H7 (cell line): ENCODE data around the gene SRSF7. TPM values are rescaled to one million over a fixed set of nuclear protein-coding genes. Genes with fewer than 3 reads are reported as not detected.
"Not testable (repeated sequence)": the region's sequence is repeated elsewhere in the genome, so short reads cannot be mapped to it uniquely, and the experiment has no call there.

Experiments used
- DNase-seq: peaks from one replicate; pipeline ENCODE4 v3.0.0; 2012
- H3K27me3 ChIP-seq: 2 replicates; pipeline ENCODE4 v1.6.0; 2011; ENCODE audit warnings: mild to moderate bottlenecking, low read length; ENCODE audit not compliant: control insufficient read depth, insufficient read depth
- H3K36me3 ChIP-seq: replicated peaks from 2 replicates; pipeline ENCODE4 v1.5.1; 2011; ENCODE audit warnings: low read length; ENCODE audit not compliant: control insufficient read depth, insufficient read depth
- H3K4me3 ChIP-seq: 2 replicates; pipeline ENCODE4 v1.5.1; 2011; ENCODE audit warnings: low read depth, mild to moderate bottlenecking, control low read depth, low read length, moderate library complexity; ENCODE audit not compliant: insufficient read depth
- total RNA-seq: library from RNA; depleted of rRNA; stranded (reverse); fragments of >200 nt; shearing (Covaris generic); gene quantifications from 2 replicates; pipeline ENCODE4 v1.2.3, GENCODE V29; 2014

The SRSF7 gene
- total RNA-seq, 1 experiment from 2014 or later, result 206 TPM

DNA sequence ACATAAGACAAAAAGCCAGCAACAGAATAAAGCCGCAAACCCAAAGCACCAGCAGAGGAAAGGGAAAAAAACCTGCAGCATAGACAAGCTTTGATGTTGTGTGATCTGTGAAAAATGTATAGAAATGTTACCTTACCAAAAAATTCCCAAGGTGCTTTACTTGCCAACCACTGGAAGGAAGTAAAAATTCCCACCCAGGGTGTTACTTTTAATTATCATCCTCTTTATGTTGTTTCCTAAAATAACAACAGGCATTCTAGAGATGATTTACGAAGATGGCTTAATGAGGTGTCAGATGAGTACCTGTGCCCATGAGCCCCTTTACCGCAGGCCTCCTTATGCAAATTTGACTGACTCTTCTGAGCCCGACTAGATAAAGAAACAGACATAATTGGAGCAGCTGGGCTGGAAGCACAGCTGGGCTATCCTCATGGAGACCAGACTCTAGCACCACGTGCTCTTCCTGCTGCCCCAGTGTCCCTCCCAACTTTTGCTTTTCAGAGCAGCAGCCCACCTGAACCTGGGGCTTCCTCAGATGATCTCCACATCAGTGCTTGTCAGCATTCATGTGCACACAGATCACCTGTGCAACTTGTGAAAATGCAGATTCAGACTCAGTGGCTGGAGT is 41.5 kb downstream of the SRSF7 start:
- no peak overlapping the region for H3K4me3 ChIP-seq
- no peaks in the 10 kb centered on the region for H3K27me3 ChIP-seq
- H3K36me3 ChIP-seq, result no peaks in the 10 kb centered on the region
- DNase-seq, result no peak

DNA sequence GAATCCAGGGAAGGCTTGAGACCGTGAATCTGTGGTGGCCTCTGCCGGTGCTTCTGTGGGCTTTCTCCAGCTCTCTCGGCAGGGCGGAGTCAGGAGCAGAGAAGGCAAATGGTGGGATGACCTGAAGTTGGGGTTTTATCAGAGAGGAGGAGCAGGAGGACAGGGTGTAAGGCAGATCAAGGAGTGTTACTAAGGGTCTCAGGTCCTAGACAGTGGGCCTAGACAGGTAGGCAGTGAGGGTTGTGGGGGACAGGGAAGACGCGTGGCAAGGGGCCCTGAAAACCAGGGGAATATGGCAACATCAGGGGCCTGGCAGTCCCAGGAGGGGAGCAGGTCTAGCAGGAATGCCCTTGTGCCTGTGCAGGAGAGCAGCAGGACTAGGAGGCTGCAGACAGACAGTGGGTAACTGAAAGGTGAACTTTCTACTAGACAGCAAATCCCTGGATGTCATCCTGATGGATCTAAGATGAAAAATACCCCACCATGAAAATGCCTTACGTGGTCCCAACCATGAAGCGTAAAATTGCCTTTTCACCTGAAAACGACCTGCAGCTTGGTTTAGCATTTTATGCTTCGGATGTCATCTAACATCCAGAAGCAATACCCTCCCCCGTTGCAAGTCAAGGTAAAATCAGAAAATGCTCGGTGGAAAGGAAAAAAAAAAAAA is 42.1 kb downstream of the SRSF7 start:
- DNase-seq, result no peak

DNA sequence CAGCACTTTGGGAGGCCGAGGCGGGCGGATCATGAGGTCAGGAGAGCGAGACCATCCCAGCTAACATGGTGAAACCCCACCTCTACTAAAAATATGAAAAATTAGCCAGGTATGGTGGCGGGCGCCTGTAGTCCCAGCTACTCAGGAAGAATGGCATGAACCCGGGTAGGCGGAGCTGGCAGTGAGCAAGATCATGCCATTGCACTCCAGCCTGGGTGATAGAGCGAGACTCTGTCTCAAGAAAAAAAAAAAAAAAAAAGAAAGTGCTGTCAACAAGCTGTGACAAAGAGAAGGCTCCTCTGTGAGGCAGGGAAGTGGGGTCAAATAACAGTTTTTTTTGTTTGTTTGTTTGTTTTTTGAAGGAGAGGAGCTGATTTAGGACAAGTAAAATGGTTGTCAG is 42.7 kb downstream of the SRSF7 start:
- not testable (repeated sequence) for H3K4me3 ChIP-seq, DNase-seq, H3K27me3 ChIP-seq, H3K36me3 ChIP-seq

More for the DNA sequence above, 42.1 kb downstream of the SRSF7 start:
- Histone ChIP-seq H3K4me3 (no peak overlapping the region), H3K36me3 (no peaks in the 10 kb centered on the region), H3K27me3 (no peaks in the 10 kb centered on the region)

DNA sequence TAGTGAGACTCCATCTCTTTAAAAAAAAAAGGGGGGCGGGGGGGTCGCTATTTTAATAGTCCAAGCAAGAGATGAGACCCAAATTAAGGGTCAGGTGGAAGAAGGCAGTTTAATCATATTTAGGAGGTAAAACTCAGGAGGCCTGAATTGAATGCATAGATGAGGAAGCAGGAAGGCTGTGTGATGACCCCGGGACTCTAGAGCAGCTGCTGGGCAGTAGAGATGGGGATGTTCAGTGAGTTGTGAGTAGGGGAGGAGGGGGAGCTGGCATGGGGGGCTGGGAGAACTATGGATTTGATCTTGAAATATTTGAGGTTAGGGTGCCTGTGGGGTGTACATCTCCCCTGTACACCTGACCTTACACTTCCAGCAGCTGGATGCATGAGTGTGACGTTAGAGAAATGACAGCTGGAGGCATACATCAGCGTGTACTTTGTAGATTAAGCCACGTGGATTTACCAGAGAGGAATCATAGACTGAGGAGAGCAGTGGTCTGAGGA is 44.3 kb downstream of the SRSF7 start:
- Histone ChIP-seq H3K36me3 (no peaks in the 10 kb centered on the region), H3K4me3 (no peak overlapping the region)
- DNase-seq, result no peak

DNA sequence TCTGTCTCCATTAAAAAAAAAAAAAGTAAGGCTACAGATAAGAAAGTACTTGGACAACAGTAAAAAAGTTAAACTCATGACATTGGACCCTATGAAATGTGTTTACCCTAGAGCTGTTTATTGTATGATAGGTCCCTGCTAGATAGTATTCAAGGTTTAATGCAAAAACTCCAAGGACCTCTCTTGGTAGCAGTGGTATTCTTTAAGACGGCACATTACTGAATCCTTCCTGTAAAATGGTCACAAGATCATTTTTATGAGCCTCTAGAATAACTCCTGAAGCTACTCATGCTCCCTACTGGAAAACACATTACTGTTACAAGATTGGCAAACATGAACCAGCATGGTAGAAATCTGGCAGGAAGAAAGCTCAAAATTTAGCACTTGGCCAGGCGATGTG is 46.5 kb downstream of the SRSF7 start:
- H3K36me3 ChIP-seq, result no peaks in the 10 kb centered on the region
- no peaks in the 10 kb centered on the region for H3K27me3 ChIP-seq
- no peak overlapping the region for H3K4me3 ChIP-seq
- no peak for DNase-seq

More for the DNA sequence above, 44.3 kb downstream of the SRSF7 start:
- H3K27me3 ChIP-seq, result no peaks in the 10 kb centered on the region

DNA sequence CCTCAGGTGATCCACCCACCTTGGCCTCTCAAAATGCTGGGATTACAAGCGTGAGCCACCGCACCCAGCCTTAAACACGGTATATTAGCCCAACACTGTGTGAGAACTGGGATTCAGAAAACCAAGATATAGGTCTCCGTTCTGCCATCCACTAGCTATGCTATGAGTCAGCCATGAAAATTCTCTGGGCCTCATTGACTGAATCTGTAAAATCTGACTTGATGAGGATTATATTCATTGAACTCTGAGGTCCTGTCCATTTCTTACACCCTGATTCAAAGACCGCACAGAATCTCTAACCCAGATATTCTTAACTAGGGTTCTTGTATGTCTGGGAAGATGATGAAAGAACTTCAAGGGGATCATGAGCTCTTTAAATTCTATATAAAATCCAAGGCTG is 47.8 kb downstream of the SRSF7 start:
- H3K4me3 ChIP-seq, H3K36me3 ChIP-seq, H3K27me3 ChIP-seq, DNase-seq: not testable (repeated sequence)

DNA sequence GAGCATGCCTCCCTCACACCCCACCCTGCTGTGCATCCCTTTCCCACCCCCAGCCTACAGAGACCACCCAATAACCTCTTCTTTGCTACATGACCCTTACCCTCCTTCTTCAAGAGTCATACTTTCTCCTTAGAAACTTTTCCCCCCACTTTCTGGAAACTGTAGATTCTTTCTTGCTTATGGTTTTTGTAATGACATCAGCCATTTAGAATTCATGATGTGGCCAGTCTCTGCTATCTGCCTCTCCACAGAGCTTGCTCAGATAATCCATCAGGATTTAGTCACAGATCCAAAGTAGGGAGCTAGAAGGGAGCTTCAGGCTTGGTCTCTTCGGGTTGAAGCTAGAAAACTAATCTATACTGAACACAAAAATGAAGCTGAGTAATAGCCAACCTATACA is 48.7 kb downstream of the SRSF7 start:
- no peaks in the 10 kb centered on the region for H3K27me3 ChIP-seq
- H3K4me3 ChIP-seq, result no peak overlapping the region
- no peaks in the 10 kb centered on the region for H3K36me3 ChIP-seq
- no peak for DNase-seq

DNA sequence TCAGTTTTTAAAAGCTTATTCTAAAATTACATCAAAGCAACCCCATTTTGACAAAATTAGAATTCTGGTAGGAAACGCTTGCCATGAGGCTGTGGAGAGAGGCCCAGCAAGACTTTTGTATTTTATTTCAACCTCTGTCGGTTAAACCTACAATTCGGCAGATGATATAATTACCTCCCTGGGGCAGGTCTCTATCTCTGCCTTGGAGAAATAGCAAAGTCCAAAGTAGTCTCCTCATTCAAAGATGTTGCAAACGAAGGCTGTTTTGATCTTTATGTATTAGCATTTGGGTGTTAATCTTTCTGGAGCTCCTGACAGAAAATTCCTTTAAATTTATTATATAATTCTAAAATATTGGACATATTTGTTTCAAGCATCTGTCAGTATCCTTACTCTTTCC is 49.6 kb downstream of the SRSF7 start:
- no peaks in the 10 kb centered on the region for H3K36me3 ChIP-seq
- no peak overlapping the region for H3K4me3 ChIP-seq
- H3K27me3 ChIP-seq, result no peaks in the 10 kb centered on the region

DNA sequence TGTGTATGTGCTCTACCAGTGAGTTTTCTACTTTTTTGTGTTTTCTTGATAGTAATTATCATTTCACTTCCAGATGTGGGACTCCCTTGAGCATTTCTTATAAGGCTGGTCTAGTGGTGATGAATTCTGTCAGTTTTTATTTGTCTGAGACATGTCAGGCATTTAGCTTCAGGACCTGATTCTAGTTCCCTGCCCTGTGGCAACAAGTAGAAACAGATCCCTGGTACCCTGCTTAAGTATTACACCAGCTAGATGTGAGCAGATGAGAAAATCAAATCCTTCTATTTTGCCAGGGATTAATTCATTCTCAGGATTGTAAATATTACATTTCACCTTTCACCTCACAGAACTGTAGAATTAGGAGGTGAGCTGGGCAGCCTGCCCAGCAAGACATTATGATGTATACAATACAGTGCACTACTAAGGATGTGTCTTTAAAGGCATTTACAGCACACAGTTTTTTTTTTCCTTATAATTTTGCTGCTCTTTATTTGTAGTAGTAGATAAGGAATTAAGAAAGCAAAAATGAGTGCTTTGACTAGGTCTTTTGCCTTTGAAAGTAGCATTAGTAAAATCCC is 50.2 kb downstream of the SRSF7 start:
- no peak for DNase-seq
- H3K4me3 ChIP-seq, result no peak overlapping the region
- H3K27me3 ChIP-seq, result no peaks in the 10 kb centered on the region
- H3K36me3 ChIP-seq, result no peaks in the 10 kb centered on the region

More for the DNA sequence above, 49.6 kb downstream of the SRSF7 start:
- no peak for DNase-seq

DNA sequence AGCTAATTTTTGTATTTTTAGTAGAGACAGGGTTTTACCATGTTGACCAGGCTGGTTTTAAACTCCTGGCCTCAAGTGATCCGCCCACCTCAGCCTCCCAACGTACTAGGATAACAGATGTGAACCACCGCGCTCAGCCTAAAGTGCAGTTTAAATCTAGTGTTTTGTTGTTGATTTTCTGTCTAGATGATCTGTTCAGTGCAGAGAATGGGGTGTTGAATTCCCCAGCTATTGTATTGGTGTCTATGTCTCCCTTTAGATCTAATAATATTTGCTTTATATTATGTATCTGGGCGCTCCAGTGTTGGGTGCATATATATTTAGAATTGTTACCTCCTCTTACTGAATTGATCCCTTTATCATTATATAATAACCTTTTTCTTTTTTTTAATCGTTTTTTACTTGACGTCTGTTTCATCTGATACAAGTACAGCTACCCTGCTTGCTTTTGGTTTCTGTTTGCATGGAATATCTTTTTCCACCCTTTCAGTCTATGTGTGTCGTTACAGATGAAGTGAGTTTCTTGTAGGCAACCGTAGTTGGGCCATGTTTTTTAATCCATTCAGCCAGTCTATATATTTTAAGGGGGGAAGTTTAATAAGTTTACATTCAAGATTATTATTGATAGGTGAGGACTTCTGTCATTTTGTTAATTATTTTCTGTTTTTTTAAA is 50.9 kb downstream of the SRSF7 start:
- H3K36me3 ChIP-seq, result no peaks in the 10 kb centered on the region
- H3K27me3 ChIP-seq, result no peaks in the 10 kb centered on the region
- no peak overlapping the region for H3K4me3 ChIP-seq
- no peak for DNase-seq

DNA sequence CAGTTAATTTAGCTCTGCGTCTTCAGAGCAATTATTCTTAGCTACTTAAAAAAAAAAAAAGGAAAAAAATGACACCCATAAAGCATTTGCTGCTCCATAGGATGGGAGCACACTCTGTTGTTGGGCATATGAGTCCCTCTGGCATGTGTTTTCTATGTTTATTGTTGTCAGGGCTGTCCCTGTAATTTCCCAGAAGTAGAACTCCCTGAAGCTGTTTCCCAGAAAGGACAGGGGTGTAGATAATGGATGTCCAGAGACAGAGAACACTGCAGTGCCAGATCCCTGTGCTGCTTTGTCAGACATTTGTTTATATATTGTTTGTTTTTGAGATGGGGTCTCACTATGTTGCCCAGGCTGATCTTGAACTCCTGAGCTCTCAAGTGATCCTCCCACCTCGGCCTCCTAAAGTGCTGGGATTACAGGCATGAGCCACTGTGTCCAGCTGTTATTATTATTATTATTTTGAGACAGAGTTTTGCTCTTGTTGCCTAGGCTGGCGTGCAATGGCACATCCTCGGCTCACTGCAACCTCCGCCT is 52.6 kb downstream of the SRSF7 start:
- H3K36me3 ChIP-seq, result no peaks in the 10 kb centered on the region
- no peak for DNase-seq
- H3K4me3 ChIP-seq, result no peak overlapping the region
- no peaks in the 10 kb centered on the region for H3K27me3 ChIP-seq

DNA sequence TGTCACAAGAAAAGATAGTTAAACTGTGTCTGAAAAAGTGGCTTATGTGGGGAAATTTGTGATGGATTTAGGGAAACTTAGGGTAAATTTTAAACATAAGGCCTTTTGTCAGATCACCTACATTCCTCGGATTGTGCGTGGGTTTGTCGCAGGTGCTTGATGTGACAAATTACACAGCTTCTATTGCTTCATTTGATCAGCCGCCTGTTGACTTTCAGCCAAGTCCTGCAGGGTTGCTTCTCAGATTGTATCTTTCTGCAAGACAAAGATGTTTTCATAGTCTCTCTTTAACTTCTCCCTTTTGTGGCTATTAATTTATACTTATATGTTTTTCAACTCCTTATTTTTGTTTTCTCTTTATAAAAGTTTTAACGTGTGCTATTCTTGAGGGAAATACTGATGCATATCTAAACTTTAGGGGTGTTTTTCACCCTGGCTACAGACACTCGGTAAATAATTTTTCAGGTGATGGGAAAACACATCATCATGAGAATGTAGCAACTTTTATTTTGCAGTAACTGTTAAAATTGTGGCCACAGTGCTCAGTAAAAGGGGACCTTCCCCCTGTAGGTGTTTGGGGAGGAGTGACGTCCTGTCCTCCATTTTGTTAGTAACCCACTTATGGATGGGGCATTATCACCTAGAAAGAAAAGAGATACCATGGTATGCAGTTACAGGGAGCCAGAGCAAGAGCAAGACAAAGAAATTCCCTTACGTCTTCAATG is 53.9 kb downstream of the SRSF7 start:
- Histone ChIP-seq H3K4me3 (no peak overlapping the region), H3K27me3 (no peaks in the 10 kb centered on the region), H3K36me3 (no peaks in the 10 kb centered on the region)
- DNase-seq, result no peak
